Upper lobe of left lung (tissue), 6 donors: ENCODE results near the gene CLCNKA. TPM values are rescaled to one million over a fixed set of nuclear protein-coding genes. Genes with fewer than 3 reads are reported as not detected.

Source experiments
- ATAC-seq, 2 donors: fragments of 200-7000 bp; cut with Tn5 transposase; one replicate each; pipeline ENCODE4 v1.9.1; 2022; ENCODE audit warnings: mild to moderate bottlenecking in 2 of 2, moderate library complexity in 2 of 2; ENCODE audit not compliant: low FRiP score in 2 of 2
- DNase-seq, 2 donors: peaks; one replicate each; pipeline ENCODE4 v3.0.0-alpha.2; 2019 to 2020
- H3K27ac ChIP-seq, 4 donors: fragments of 200-600 bp; sonication (generic); one replicate each; pipeline ENCODE4 v1.5.1; 2016 to 2019
- H3K27me3 ChIP-seq, 4 donors: fragments of 200-600 bp; sonication (generic); one replicate each; pipeline ENCODE4 v1.5.1; 2017 to 2019
- H3K36me3 ChIP-seq, 4 donors: fragments of 200-600 bp; sonication (generic); one replicate each; pipeline ENCODE4 v1.5.1; 2016 to 2019
- H3K4me1 ChIP-seq, 4 donors: fragments of 200-600 bp; sonication (generic); one replicate each; pipeline ENCODE4 v1.5.1; 2018 to 2019
- H3K4me3 ChIP-seq, 4 donors: fragments of 200-600 bp; sonication (generic); one replicate each; pipeline ENCODE4 v1.5.1; 2017 to 2019; ENCODE audit warnings: mild to moderate bottlenecking in 2 of 4, moderate library complexity in 1 of 4
- H3K9me3 ChIP-seq, 4 donors: fragments of 200-600 bp; sonication (generic); one replicate each; pipeline ENCODE4 v1.5.1; 2018 to 2019
- CTCF ChIP-seq, 6 experiments: fragments of 450-650 bp in 4 of 6; fragments of 200-600 bp in 2 of 6; sonication (generic) in 2 of 6; IDR thresholded peaks; one replicate each; pipeline ENCODE4 v1.5.1; 2016 to 2019; ENCODE audit warnings: antibody characterized with exemption in 6 of 6
- EP300 ChIP-seq, 4 donors: sonication (generic); formaldehyde crosslinking; IDR thresholded peaks; one replicate each; pipeline ENCODE4 v1.5.1; 2017; ENCODE audit warnings: antibody characterized with exemption in 4 of 4, control low read depth in 2 of 4
- POLR2A ChIP-seq, 4 donors: fragments of 450-650 bp; IDR thresholded peaks; one replicate each; pipeline ENCODE4 v1.5.1; 2016 to 2017; ENCODE audit warnings: antibody characterized with exemption in 4 of 4, mild to moderate bottlenecking in 2 of 4
- POLR2AphosphoS5 ChIP-seq, 2 donors: sonication (generic); formaldehyde crosslinking; IDR thresholded peaks; one replicate each; pipeline ENCODE4 v1.5.1; 2017; ENCODE audit warnings: antibody characterized with exemption in 2 of 2
- WGBS, 2 donors: methylation state at CpG; one replicate each; pipeline ENCODE4 v1.1.5; 2017 to 2018; 5-methylcytosine and 5-hydroxymethylcytosine counted together
- total RNA-seq, 6 donors: library from RNA; depleted of rRNA in 4 of 6; stranded (reverse); fragments of >200 nt in 4 of 6; gene quantifications; one replicate each; pipeline versions ENCODE4 v1.1.0 to v1.2.1, GENCODE V29; 2016 to 2021
- donor health status: DM: no; HTN: no; CAD: no; lungs with moderate emphysema.
- donor health status: DM: no; HTN: yes; CAD: no; lungs with severe emphysema.

The CLCNKA gene
- total RNA-seq, 6 donors from 2014 or later = 0.20 to 0.89 (median 0.49) TPM; not detected in 3

- Histone ChIP-seq H3K4me3 (no peak overlapping the region), H3K27ac (no peak overlapping the region), H3K36me3 (no peaks in the 10 kb centered on the region), H3K27me3 (no peaks in the 10 kb centered on the region), H3K4me1 (peaks cover 3 to 11% (median 4%) of the 10 kb centered on the region in 4 donors), H3K9me3 (no peaks in the 10 kb centered on the region)
- no peak for DNase-seq
- TF ChIP-seq POLR2AphosphoS5 (IDR thresholded peaks at IDR 0.05) (no peak), CTCF (IDR thresholded peaks at IDR 0.05) (no peak), EP300 (IDR thresholded peaks at IDR 0.05) (no peak), POLR2A (IDR thresholded peaks at IDR 0.05) (no peak)
- ATAC-seq = no peak
- 93 to 94% methylated on average over 11 to 15 of the region's 15 CpGs for WGBS, 2 donors
Observed at GRCh38 chr1:16063226-16063829, 41.5 kb downstream of the CLCNKA start.

GRCh38 chr1:16063921-16064320 lies 42.1 kb downstream of the CLCNKA start:
- H3K9me3 ChIP-seq = no peaks in the 10 kb centered on the region
- no peaks in the 10 kb centered on the region for H3K27me3 ChIP-seq
- DNase-seq (no peak), ATAC-seq (no peak)
- no peak overlapping the region for H3K4me3 ChIP-seq
- H3K36me3 ChIP-seq = no peaks in the 10 kb centered on the region
- H3K4me1 ChIP-seq = peaks cover 6 to 16% (median 9%) of the 10 kb centered on the region in 4 donors
- 62 to 65% methylated on average over 9 of the region's 9 CpGs for WGBS, 2 donors
- TF ChIP-seq EP300 (IDR thresholded peaks at IDR 0.05) (no peak), POLR2A (IDR thresholded peaks at IDR 0.05) (no peak), CTCF (IDR thresholded peaks at IDR 0.05) (no peak), POLR2AphosphoS5 (IDR thresholded peaks at IDR 0.05) (no peak)
- H3K27ac ChIP-seq = no peak overlapping the region

GRCh38 chr1:16064536-16065268 lies 42.9 kb downstream of the CLCNKA start:
- Histone ChIP-seq H3K4me3 (no peak overlapping the region), H3K36me3 (no peaks in the 10 kb centered on the region), H3K4me1 (peaks cover 6 to 16% (median 9%) of the 10 kb centered on the region in 4 donors), H3K9me3 (no peaks in the 10 kb centered on the region), H3K27ac (no peak overlapping the region), H3K27me3 (no peaks in the 10 kb centered on the region)
- 29 to 36% methylated on average over 13 of the region's 13 CpGs for WGBS, 2 donors
- ATAC-seq (no peak), DNase-seq (no peak)
- no peak for TF ChIP-seq POLR2AphosphoS5 (IDR thresholded peaks at IDR 0.05)
- no peak for TF ChIP-seq CTCF (IDR thresholded peaks at IDR 0.05)
- TF ChIP-seq EP300 (IDR thresholded peaks at IDR 0.05) = no peak
- TF ChIP-seq POLR2A (IDR thresholded peaks at IDR 0.05) = no peak

- Histone ChIP-seq H3K27ac (no peak overlapping the region), H3K4me1 (peaks cover 6 to 16% (median 9%) of the 10 kb centered on the region in 4 donors), H3K36me3 (no peaks in the 10 kb centered on the region), H3K9me3 (no peaks in the 10 kb centered on the region), H3K27me3 (no peaks in the 10 kb centered on the region), H3K4me3 (no peak overlapping the region)
- 74 to 79% methylated on average over 7 to 8 of the region's 8 CpGs for WGBS, 2 donors
- TF ChIP-seq CTCF (IDR thresholded peaks at IDR 0.05) (no peak), POLR2A (IDR thresholded peaks at IDR 0.05) (no peak), EP300 (IDR thresholded peaks at IDR 0.05) (no peak), POLR2AphosphoS5 (IDR thresholded peaks at IDR 0.05) (no peak)
- no peak for DNase-seq
- no peak for ATAC-seq
Observed at GRCh38 chr1:16065269-16065576, 43.4 kb downstream of the CLCNKA start.
